ENCODE measurements around the gene MAGI3.
"Not testable (repeated sequence)": the region's sequence is repeated elsewhere in the genome, so short reads cannot be mapped to it uniquely, and the experiment has no call there.

The MAGI3 gene

DNA sequence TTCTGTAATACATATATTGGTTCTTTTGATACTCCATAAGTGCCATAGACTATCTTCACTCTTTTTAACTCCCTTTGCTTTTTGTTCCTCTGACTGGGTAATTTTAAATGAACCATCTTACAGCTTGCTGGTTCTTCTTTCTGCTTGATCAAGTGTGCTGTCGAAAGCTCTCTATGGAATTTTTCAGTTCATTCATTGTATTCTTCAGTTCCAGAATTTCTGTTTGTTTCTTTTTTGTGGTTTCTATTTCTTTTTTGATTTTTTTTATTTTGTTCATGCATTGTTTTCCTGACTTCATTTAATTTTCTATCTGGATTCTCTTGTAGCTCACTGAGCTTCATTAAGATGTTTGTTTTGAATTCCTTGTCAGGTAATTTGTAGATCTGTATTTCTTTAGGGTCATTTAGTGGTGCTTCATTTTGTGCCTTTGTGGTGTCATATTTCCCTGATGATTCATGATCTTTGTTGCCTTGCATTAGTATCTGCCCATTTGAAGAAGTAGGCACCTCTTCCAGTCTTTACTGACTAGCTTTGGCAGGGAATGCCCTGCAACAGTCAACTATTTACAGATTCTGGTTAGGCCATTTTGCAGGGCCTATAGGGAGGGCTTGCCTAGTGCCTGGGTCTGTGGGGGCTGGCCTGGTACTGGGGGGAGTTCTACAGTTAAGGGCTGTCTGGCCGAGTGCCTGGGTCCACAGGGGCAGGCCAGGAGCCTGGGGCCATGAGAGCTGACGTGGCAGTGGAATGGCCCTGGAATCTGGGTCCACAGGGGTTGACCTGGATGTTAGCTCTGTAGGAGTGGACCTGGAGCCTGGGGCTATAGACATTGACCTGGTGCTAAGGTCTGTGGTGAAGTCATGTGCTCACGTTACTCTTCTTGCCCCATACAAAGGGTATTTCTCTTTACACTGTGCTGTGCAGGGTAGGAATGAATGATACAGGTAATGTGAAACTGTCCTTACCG lies 89.7 kb downstream of the MAGI3 start:
- TF ChIP-seq, protein P1, sequence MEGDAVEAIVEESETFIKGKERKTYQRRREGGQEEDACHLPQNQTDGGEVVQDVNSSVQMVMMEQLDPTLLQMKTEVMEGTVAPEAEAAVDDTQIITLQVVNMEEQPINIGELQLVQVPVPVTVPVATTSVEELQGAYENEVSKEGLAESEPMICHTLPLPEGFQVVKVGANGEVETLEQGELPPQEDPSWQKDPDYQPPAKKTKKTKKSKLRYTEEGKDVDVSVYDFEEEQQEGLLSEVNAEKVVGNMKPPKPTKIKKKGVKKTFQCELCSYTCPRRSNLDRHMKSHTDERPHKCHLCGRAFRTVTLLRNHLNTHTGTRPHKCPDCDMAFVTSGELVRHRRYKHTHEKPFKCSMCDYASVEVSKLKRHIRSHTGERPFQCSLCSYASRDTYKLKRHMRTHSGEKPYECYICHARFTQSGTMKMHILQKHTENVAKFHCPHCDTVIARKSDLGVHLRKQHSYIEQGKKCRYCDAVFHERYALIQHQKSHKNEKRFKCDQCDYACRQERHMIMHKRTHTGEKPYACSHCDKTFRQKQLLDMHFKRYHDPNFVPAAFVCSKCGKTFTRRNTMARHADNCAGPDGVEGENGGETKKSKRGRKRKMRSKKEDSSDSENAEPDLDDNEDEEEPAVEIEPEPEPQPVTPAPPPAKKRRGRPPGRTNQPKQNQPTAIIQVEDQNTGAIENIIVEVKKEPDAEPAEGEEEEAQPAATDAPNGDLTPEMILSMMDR (IDR thresholded peaks at IDR 0.05; ENCODE audit: insufficient read depth, low read length, poor library complexity, severe bottlenecking), result no peak
- Histone ChIP-seq H3K4me3 (replicated peaks; ENCODE audit: low read depth, low read length) (no peak overlapping the region), H3K36me3 (ENCODE audit: control insufficient read depth, insufficient read depth, low read length) (no peaks in the 10 kb centered on the region), H3K27me3 (replicated peaks; ENCODE audit: control insufficient read depth, insufficient read depth, low read length) (no peaks in the 10 kb centered on the region)
- DNase-seq (ENCODE audit: extremely low read depth, insufficient read length), result no peak

DNA sequence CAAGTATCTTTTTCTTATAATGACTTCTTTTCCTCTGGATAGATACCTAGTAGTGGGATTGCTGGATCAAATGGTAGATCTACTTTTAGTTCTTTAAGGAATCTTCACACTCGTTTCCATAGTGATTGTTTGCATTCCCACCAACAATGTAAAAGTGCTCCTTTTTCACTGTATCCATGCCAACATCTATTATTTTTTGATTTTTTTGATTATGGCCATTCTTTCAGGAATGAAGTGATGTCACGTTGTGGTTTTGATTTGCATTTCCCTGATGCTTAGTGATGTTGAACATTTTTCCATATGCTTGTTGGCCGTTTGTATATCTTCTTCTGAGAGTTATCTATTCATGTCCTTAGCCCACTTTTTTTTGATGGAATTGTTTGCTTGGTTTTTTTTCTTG lies 94.8 kb downstream of the MAGI3 start:
- DNase-seq (ENCODE audit: extremely low read depth, insufficient read length); H3K27me3 ChIP-seq (replicated peaks; ENCODE audit: control insufficient read depth, insufficient read depth, low read length); H3K4me3 ChIP-seq (replicated peaks; ENCODE audit: low read depth, low read length); H3K36me3 ChIP-seq (ENCODE audit: control insufficient read depth, insufficient read depth, low read length): not testable (repeated sequence)

GRCh38 chr1:113488576-113489177 lies 98.4 kb downstream of the MAGI3 start:
- TF ChIP-seq, protein P1 (IDR thresholded peaks at IDR 0.05; ENCODE audit: insufficient read depth, low read length, poor library complexity, severe bottlenecking), result no peak
- Histone ChIP-seq H3K36me3 (ENCODE audit: control insufficient read depth, insufficient read depth, low read length) (no peaks in the 10 kb centered on the region), H3K4me3 (replicated peaks; ENCODE audit: low read depth, low read length) (no peak overlapping the region), H3K27me3 (replicated peaks; ENCODE audit: control insufficient read depth, insufficient read depth, low read length) (no peaks in the 10 kb centered on the region)
- DNase-seq (ENCODE audit: extremely low read depth, insufficient read length), result no peak

DNA sequence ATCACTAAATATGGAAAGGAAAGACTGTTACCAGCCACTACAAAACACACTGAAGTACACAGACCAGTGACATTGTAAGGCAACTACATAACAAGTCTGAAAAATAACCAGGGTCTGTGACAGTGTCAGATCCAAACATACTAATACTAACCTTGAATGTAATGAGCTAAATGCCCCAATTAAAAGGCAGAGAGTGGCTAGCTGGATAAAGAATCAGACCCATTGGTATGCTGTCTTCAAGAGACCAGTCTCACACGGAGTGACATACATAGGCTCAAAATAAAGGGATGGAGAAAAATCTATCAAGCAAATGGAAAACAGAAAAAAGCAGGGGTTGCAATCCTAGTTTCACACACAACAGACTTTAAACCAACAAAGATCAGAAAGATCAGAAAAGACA lies 100.1 kb downstream of the MAGI3 start:
- no peak overlapping the region for H3K4me3 ChIP-seq (replicated peaks; ENCODE audit: low read depth, low read length)
- TF ChIP-seq, protein P1 (IDR thresholded peaks at IDR 0.05; ENCODE audit: insufficient read depth, low read length, poor library complexity, severe bottlenecking), result no peak
- H3K27me3 ChIP-seq (replicated peaks; ENCODE audit: control insufficient read depth, insufficient read depth, low read length), result no peaks in the 10 kb centered on the region
- H3K36me3 ChIP-seq (ENCODE audit: control insufficient read depth, insufficient read depth, low read length), result no peaks in the 10 kb centered on the region
- no peak for DNase-seq (ENCODE audit: extremely low read depth, insufficient read length)

DNA sequence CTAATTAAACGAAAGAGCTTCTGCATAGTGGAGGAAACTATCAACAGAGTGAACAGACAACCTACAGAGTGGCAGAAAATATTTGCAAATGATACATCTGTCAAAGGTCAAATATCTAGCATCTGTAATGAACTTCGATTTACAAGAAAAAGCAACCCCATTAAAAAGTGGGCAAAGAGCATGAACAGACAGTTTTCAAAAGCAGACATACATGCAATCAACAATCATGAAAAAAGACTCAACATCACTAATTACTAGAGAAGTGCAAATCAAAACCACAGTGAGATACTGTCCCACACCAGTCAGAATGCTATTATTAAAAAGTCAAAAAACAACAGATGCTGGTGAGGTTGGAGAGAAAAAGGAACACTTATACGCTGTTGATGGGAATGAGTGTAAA lies 103.2 kb downstream of the MAGI3 start:
- TF ChIP-seq, protein P1 (IDR thresholded peaks at IDR 0.05; ENCODE audit: insufficient read depth, low read length, poor library complexity, severe bottlenecking), result no peak
- Histone ChIP-seq H3K4me3 (replicated peaks; ENCODE audit: low read depth, low read length) (no peak overlapping the region), H3K36me3 (ENCODE audit: control insufficient read depth, insufficient read depth, low read length) (no peaks in the 10 kb centered on the region), H3K27me3 (replicated peaks; ENCODE audit: control insufficient read depth, insufficient read depth, low read length) (no peaks in the 10 kb centered on the region)
- DNase-seq (ENCODE audit: extremely low read depth, insufficient read length), result no peak

DNA sequence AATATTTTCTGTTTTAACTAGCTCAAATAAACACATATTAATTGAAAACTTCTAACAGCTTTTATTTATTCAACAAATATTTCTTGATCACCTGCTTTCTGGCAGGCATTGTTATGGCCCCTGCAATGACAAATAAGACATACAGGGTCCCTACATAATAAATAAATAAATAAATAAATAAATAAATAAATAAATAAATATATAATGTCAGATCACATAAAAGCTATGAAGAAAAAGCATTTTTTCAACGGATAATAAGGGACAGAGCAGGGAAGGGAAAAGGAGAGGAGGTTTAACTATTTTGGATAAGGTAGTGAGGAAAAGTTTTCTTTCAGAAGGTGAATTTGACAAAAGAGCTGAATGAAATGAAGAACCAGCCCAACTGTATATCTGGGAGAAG lies 115.0 kb downstream of the MAGI3 start:
- Histone ChIP-seq H3K27me3 (replicated peaks; ENCODE audit: control insufficient read depth, insufficient read depth, low read length) (no peaks in the 10 kb centered on the region), H3K36me3 (ENCODE audit: control insufficient read depth, insufficient read depth, low read length) (no peaks in the 10 kb centered on the region), H3K4me3 (replicated peaks; ENCODE audit: low read depth, low read length) (no peak overlapping the region)
- no peak for DNase-seq (ENCODE audit: extremely low read depth, insufficient read length)
- TF ChIP-seq, protein P1 (IDR thresholded peaks at IDR 0.05; ENCODE audit: insufficient read depth, low read length, poor library complexity, severe bottlenecking), result no peak
